Tibial nerve (tissue), 4 donors: ENCODE measurements around the gene STAT2. TPM values are rescaled to one million over a fixed set of nuclear protein-coding genes. Genes with fewer than 3 reads are reported as not detected.

ENCODE experiments used
- DNase-seq, 2 donors: peaks; one replicate each; pipeline ENCODE4 v3.0.0-alpha.2; 2019; ENCODE audit warnings: low spot score in 2 of 2
- H3K27ac ChIP-seq, 4 donors: fragments of 200-600 bp; sonication (generic) in 3 of 4; one replicate each; pipeline ENCODE4 v1.5.1; 2017 to 2019; ENCODE audit warnings: mild to moderate bottlenecking in 1 of 4
- H3K27me3 ChIP-seq, 2 donors: fragments of 200-600 bp; sonication (generic) in 1 of 2; one replicate each; pipeline versions ENCODE4 v1.5.1 to v1.6.0; 2017 to 2019
- H3K36me3 ChIP-seq, 3 donors: fragments of 200-600 bp; sonication (generic); one replicate each; pipeline ENCODE4 v1.5.1; 2018 to 2019
- H3K4me1 ChIP-seq, 4 donors: fragments of 200-600 bp; sonication (generic) in 3 of 4; one replicate each; pipeline ENCODE4 v1.5.1; 2017 to 2019
- H3K4me3 ChIP-seq, 4 donors: fragments of 200-600 bp; sonication (generic) in 3 of 4; one replicate each; pipeline ENCODE4 v1.5.1; 2017 to 2019; ENCODE audit warnings: mild to moderate bottlenecking in 1 of 4, moderate library complexity in 1 of 4
- H3K9me3 ChIP-seq, 4 donors: fragments of 200-600 bp; sonication (generic) in 3 of 4; one replicate each; pipeline ENCODE4 v1.5.1; 2017 to 2019
- CTCF ChIP-seq, 5 experiments: fragments of 200-600 bp in 3 of 5; fragments of 450-650 bp in 2 of 5; sonication (generic) in 3 of 5; IDR thresholded peaks; one replicate each; pipeline ENCODE4 v1.5.1; 2016 to 2019; ENCODE audit warnings: antibody characterized with exemption in 5 of 5, mild to moderate bottlenecking in 3 of 5, moderate library complexity in 2 of 5
- EP300 ChIP-seq, 2 donors: sonication (generic); formaldehyde crosslinking; IDR thresholded peaks; one replicate each; pipeline ENCODE4 v1.6.1; 2017; ENCODE audit warnings: antibody characterized with exemption in 2 of 2, mild to moderate bottlenecking in 1 of 2
- POLR2A ChIP-seq, 2 donors: fragments of 450-650 bp; IDR thresholded peaks; one replicate each; pipeline ENCODE4 v1.6.1; 2017; ENCODE audit warnings: antibody characterized with exemption in 2 of 2, mild to moderate bottlenecking in 2 of 2, moderate library complexity in 2 of 2
- WGBS, 2 donors: methylation state at CpG; one replicate each; pipeline ENCODE4 v1.1.5; 2018; 5-methylcytosine and 5-hydroxymethylcytosine counted together
- total RNA-seq, 4 donors: library from RNA; depleted of rRNA; stranded (reverse); fragments of >200 nt; gene quantifications; one replicate each; pipeline ENCODE4 v1.1.0, GENCODE V29; 2016

The STAT2 gene
- total RNA-seq, 4 donors from 2014 or later: 163 to 296 (median 239) TPM

- no peak for DNase-seq
- Histone ChIP-seq H3K4me1 (no peaks in the 10 kb centered on the region), H3K9me3 (no peaks in the 10 kb centered on the region), H3K4me3 (no peak overlapping the region), H3K27me3 (no peaks in the 10 kb centered on the region), H3K27ac (no peak overlapping the region), H3K36me3 (peaks cover 0 to 96% (median 7%) of the 10 kb centered on the region in 3 donors)
- 86 to 94% methylated on average over 3 of the region's 3 CpGs for WGBS, 2 donors
- TF ChIP-seq POLR2A (IDR thresholded peaks at IDR 0.05) (no peak), EP300 (IDR thresholded peaks at IDR 0.05) (no peak), CTCF (IDR thresholded peaks at IDR 0.05) (no peak)
Measured at GRCh38 chr12:56308714-56309113, 51.2 kb downstream of the STAT2 start.

GRCh38 chr12:56307221-56307965 lies 52.5 kb downstream of the STAT2 start:
- Histone ChIP-seq H3K4me3 (no peak overlapping the region), H3K36me3 (peaks cover 0 to 88% (median 7%) of the 10 kb centered on the region in 3 donors)
- 92 to 97% methylated on average over 7 of the region's 7 CpGs for WGBS, 2 donors

GRCh38 chr12:56304872-56305590 lies 54.9 kb downstream of the STAT2 start:
- no peak for DNase-seq
- Histone ChIP-seq H3K27me3 (no peaks in the 10 kb centered on the region), H3K27ac (no peak overlapping the region), H3K9me3 (no peaks in the 10 kb centered on the region), H3K36me3 (peaks cover 0 to 64% (median 7%) of the 10 kb centered on the region in 3 donors), H3K4me1 (peaks cover 0 to 19% (median 12%) of the 10 kb centered on the region in 4 donors), H3K4me3 (no peak overlapping the region)
- 89 to 96% methylated on average over 8 of the region's 8 CpGs for whole genome bisulfite sequencing, 2 donors
- TF ChIP-seq POLR2A (IDR thresholded peaks at IDR 0.05): no peak
- no peak for TF ChIP-seq CTCF (IDR thresholded peaks at IDR 0.05)
- TF ChIP-seq EP300 (IDR thresholded peaks at IDR 0.05): no peak

More at GRCh38 chr12:56307221-56307965, 52.5 kb downstream of the STAT2 start:
- H3K27ac ChIP-seq: no peak overlapping the region
- H3K27me3 ChIP-seq: no peaks in the 10 kb centered on the region
- no peaks in the 10 kb centered on the region for H3K9me3 ChIP-seq
- no peak for DNase-seq
- TF ChIP-seq POLR2A (IDR thresholded peaks at IDR 0.05): no peak
- no peak for TF ChIP-seq EP300 (IDR thresholded peaks at IDR 0.05)
- no peaks in the 10 kb centered on the region for H3K4me1 ChIP-seq

- Histone ChIP-seq H3K4me3 (no peak overlapping the region), H3K4me1 (peaks cover 0 to 21% (median 12%) of the 10 kb centered on the region in 4 donors), H3K27me3 (no peaks in the 10 kb centered on the region), H3K9me3 (no peaks in the 10 kb centered on the region), H3K27ac (no peak overlapping the region), H3K36me3 (peaks cover 0 to 56% (median 7%) of the 10 kb centered on the region in 3 donors)
- WGBS, 2 donors: 89 to 95% methylated on average over 3 of the region's 3 CpGs
- TF ChIP-seq EP300 (IDR thresholded peaks at IDR 0.05) (no peak), POLR2A (IDR thresholded peaks at IDR 0.05) (no peak), CTCF (IDR thresholded peaks at IDR 0.05) (no peak)
- DNase-seq: no peak
Measured at GRCh38 chr12:56304276-56304675, 55.6 kb downstream of the STAT2 start.

- no peak for DNase-seq
- Histone ChIP-seq H3K36me3 (peaks cover 0 to 32% (median 3%) of the 10 kb centered on the region in 3 donors), H3K4me3 (peak overlapping the region; percentile 42 to 88 (median 64)), H3K27me3 (no peaks in the 10 kb centered on the region), H3K27ac (peak overlapping the region; percentile 70 to 94 (median 91)), H3K4me1 (peaks cover 0 to 55% (median 30%) of the 10 kb centered on the region in 4 donors), H3K9me3 (no peaks in the 10 kb centered on the region)
- TF ChIP-seq CTCF (IDR thresholded peaks at IDR 0.05) (no peak), EP300 (IDR thresholded peaks at IDR 0.05) (no peak), POLR2A (IDR thresholded peaks at IDR 0.05) (no peak)
- 38 to 40% methylated on average over 21 of the region's 21 CpGs for WGBS, 2 donors
Measured at GRCh38 chr12:56300644-56301464, 59.1 kb downstream of the STAT2 start.
